GM12878 (cell line): Measurements from ENCODE around the gene AMDHD2. TPM values are rescaled to one million over a fixed set of nuclear protein-coding genes. Genes with fewer than 3 reads are reported as not detected.
"Not testable (repeated sequence)": the region's sequence is repeated elsewhere in the genome, so short reads cannot be mapped to it uniquely, and the experiment has no call there.

Experiments used
- ATAC-seq: fragments of 200-7000 bp; cut with Tn5 transposase; 3 replicates; pipeline ENCODE4 v1.9.1; 2020; ENCODE audit warnings: mild to moderate bottlenecking, moderate library complexity
- BruUV-seq: library from RNA; stranded (reverse); fragments of 400-500 nt; replicated peaks from 2 replicates; lab custom pipeline; 2021; lab: Mats Ljungman, UMichigan
- CTCF ChIA-PET: fragments of 300-600 bp; sonication (Branson Sonifier 250); formaldehyde crosslinking; extraction: SDS; loops from one replicate; lab custom pipeline; 2021; ENCODE audit warnings: inconsistent platforms; lab: Yijun Ruan, JAX
- POLR2A ChIA-PET: fragments of 350-600 bp; formaldehyde crosslinking; extraction: SDS; loops from one replicate; lab custom pipeline; 2021; ENCODE audit warnings: inconsistent platforms; lab: Charles Lee
- RAD21 ChIA-PET: fragments of 300-600 bp; sonication (Branson Sonifier 250); formaldehyde crosslinking; loops from one replicate; lab custom pipeline; 2023; ENCODE audit warnings: antibody characterized with exemption; ENCODE audit not compliant: unreplicated experiment; lab: Charles Lee
- SMC1A ChIA-PET: fragments of 300-600 bp; sonication (Branson Sonifier 250); formaldehyde crosslinking; loops from one replicate; lab custom pipeline; 2023; ENCODE audit not compliant: unreplicated experiment, uncharacterized antibody; lab: Charles Lee
- DNase-seq: peaks from one replicate; pipeline ENCODE4 v3.0.0-alpha.2; 2011; ENCODE audit warnings: low read depth, low spot score
- FAIRE-seq: peaks from 3 replicates; lab custom pipeline; 2011; peaks lifted over from hg19 to GRCh38; lab: Jason Lieb, UNC
- H2AFZ ChIP-seq: 2 replicates; pipeline ENCODE4 v1.6.0; 2011; ENCODE audit warnings: low read depth, low read length, control low read depth; ENCODE audit not compliant: control insufficient read depth
- H3K27ac ChIP-seq: 2 replicates; pipeline ENCODE4 v1.5.1; 2011; ENCODE audit warnings: control low read depth; ENCODE audit not compliant: control insufficient read depth, insufficient read depth
- H3K27me3 ChIP-seq, 2 experiments: replicated peaks in 1 of 2; 2 replicates each; pipeline versions ENCODE4 v1.6.0 to v1.6.1; 2011; ENCODE audit warnings: low read length in 1 of 2; ENCODE audit not compliant: control insufficient read depth in 2 of 2, insufficient read depth in 2 of 2
- H3K36me3 ChIP-seq, 2 experiments: 2 replicates each; pipeline ENCODE4 v1.5.1; 2011; ENCODE audit warnings: low read length in 1 of 2; ENCODE audit not compliant: control insufficient read depth in 2 of 2, insufficient read depth in 2 of 2
- H3K4me1 ChIP-seq: 2 replicates; pipeline ENCODE4 v1.6.1; 2011; ENCODE audit warnings: mild to moderate bottlenecking, low read length, moderate library complexity, mixed read lengths; ENCODE audit not compliant: control insufficient read depth, insufficient read depth
- H3K4me2 ChIP-seq: 2 replicates; pipeline ENCODE4 v1.6.0; 2011; ENCODE audit warnings: control low read depth; ENCODE audit not compliant: control insufficient read depth, insufficient read depth
- H3K4me3 ChIP-seq: fragments of 200-600 bp; sonication (generic); 2 replicates; pipeline ENCODE4 v1.5.1; 2016
- H3K79me2 ChIP-seq: 2 replicates; pipeline ENCODE4 v1.6.0; 2011; ENCODE audit warnings: low read length; ENCODE audit not compliant: control insufficient read depth, insufficient read depth
- H3K9ac ChIP-seq: 2 replicates; pipeline ENCODE4 v1.8.0; 2011; ENCODE audit warnings: low read length, control low read depth, mixed read lengths; ENCODE audit not compliant: control insufficient read depth, insufficient read depth
- H3K9me3 ChIP-seq: replicated peaks from 3 replicates; pipeline ENCODE4 v1.5.1; 2011; ENCODE audit warnings: mild to moderate bottlenecking, low read length; ENCODE audit not compliant: control insufficient read depth, insufficient read depth
- H4K20me1 ChIP-seq: 2 replicates; pipeline ENCODE4 v1.6.0; 2011; ENCODE audit not compliant: control insufficient read depth, insufficient read depth
- BHLHE40 ChIP-seq, 2 experiments: fragments of 450-650 bp in 1 of 2; IDR thresholded peaks; 2 replicates each; pipeline ENCODE4 v1.6.1; 2011 to 2017; ENCODE audit warnings: low read depth in 2 of 2, borderline replicate concordance in 1 of 2, improper control_type of control experiment in 1 of 2, low read length in 1 of 2, mild to moderate bottlenecking in 1 of 2
- TCF3 ChIP-seq: IDR thresholded peaks from 2 replicates; pipeline ENCODE4 v1.6.1; 2012; ENCODE audit warnings: low read depth, mild to moderate bottlenecking, low read length, borderline replicate concordance; ENCODE audit not compliant: insufficient read depth
- ZNF687 ChIP-seq: fragments of 450-650 bp; IDR thresholded peaks from 2 replicates; pipeline ENCODE4 v1.6.1; 2017; ENCODE audit warnings: mild to moderate bottlenecking, moderate library complexity
- WGBS: methylation state at CpG from one replicate; pipeline ENCODE4 v1.1.6; 2016; ENCODE audit warnings: low lambda C conversion rate; ENCODE audit not compliant: insufficient replicate concordance, insufficient coverage; ENCODE audit errors: missing lambda C conversion rate; 5-methylcytosine and 5-hydroxymethylcytosine counted together
- in situ Hi-C: fragments of 300-500 bp; cut with MboI; formaldehyde crosslinking; loops from 9 replicates; pipeline ENCODE4 v1.14.3; 2018; ENCODE audit warnings: mixed read lengths
- intact Hi-C: fragments of 100-400 bp; cut with micrococcal nuclease; formaldehyde crosslinking; loops from one replicate; pipeline ENCODE4 v1.14.2; 2022; ENCODE audit not compliant: unreplicated experiment
- polyA plus RNA-seq, 11 experiments: library from polyadenylated mRNA; depleted of rRNA in 4 of 11; unstranded in 6 of 11; stranded (reverse) in 5 of 11; fragments of >200 nt; fragmentation: Nextera tagmentation in 4 of 11; fragmentation: Illumina TruSeq in 1 of 11; extraction: Ambion mirVana in 4 of 11; extraction: Trizol in 1 of 11; gene quantifications; 1 replicate in 1 of 11; 2 replicates in 10 of 11; pipeline versions ENCODE4 v1.2.1 to v1.2.3, GENCODE V29; 2011 to 2016; ENCODE audit warnings: inconsistent platforms in 2 of 11, missing spikeins in 2 of 11, low read depth in 1 of 11
- total RNA-seq, 4 experiments: library from RNA; depleted of rRNA in 3 of 4; stranded (reverse); fragments of >200 nt in 3 of 4; fragmentation: Illumina TruSeq in 1 of 4; extraction: Trizol in 1 of 4; gene quantifications; 2 replicates each; pipeline versions ENCODE4 v1.2.1 to v1.2.3, GENCODE V29; 2013 to 2021
- TF ChIP-seq, protein P1 (sequence below): fragments of 450-650 bp; formaldehyde crosslinking; IDR thresholded peaks from 2 replicates; pipeline ENCODE4 v1.4.0; 2022; ENCODE audit warnings: mild to moderate bottlenecking, moderate library complexity

Gene AMDHD2
- total and polyA plus RNA-seq, 10 of the 15 experiments (the other 5 are each of a cell fraction or from before 2014, with no cell fraction given), result 0.60 to 41.8 (median 24.3) TPM; not detected in 1

GRCh38 chr16:2478279-2478678, 41.9 kb upstream of the AMDHD2 start (continued):
- TF ChIP-seq, protein P1, sequence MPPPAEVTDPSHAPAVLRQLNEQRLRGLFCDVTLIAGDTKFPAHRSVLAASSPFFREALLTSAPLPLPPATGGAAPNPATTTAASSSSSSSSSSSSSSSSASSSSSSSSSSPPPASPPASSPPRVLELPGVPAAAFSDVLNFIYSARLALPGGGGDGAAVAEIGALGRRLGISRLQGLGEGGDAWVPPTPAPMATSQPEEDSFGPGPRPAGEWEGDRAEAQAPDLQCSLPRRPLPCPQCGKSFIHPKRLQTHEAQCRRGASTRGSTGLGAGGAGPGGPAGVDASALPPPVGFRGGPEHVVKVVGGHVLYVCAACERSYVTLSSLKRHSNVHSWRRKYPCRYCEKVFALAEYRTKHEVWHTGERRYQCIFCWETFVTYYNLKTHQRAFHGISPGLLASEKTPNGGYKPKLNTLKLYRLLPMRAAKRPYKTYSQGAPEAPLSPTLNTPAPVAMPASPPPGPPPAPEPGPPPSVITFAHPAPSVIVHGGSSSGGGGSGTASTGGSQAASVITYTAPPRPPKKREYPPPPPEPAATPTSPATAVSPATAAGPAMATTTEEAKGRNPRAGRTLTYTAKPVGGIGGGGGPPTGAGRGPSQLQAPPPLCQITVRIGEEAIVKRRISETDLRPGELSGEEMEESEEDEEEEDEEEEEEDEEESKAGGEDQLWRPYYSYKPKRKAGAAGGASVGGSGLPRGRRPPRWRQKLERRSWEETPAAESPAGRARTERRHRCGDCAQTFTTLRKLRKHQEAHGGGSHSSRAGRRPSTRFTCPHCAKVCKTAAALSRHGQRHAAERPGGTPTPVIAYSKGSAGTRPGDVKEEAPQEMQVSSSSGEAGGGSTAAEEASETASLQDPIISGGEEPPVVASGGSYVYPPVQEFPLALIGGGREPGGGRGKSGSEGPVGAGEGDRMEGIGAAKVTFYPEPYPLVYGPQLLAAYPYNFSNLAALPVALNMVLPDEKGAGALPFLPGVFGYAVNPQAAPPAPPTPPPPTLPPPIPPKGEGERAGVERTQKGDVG (CRISPR knock-in tag), result no peak
- TF ChIP-seq TCF3 (no peak), ZNF687 (no peak), BHLHE40 (IDR thresholded peaks at IDR 0.05; ENCODE audit: borderline replicate concordance in 1 of 2, low read depth in 2 of 2, low read length in 1 of 2) (no peak)

GRCh38 chr16:2479996-2480395, 40.2 kb upstream of the AMDHD2 start:
- H3K4me3 ChIP-seq, ATAC-seq, BruUV-seq, DNase-seq, H3K4me1 ChIP-seq, H3K27ac ChIP-seq, H3K4me2 ChIP-seq, H3K9me3 ChIP-seq, H3K9ac ChIP-seq, FAIRE-seq, RAD21 ChIA-PET, H4K20me1 ChIP-seq, H2AFZ ChIP-seq, H3K27me3 ChIP-seq, intact Hi-C loops, in situ Hi-C loops, POLR2A ChIA-PET, H3K79me2 ChIP-seq, SMC1A ChIA-PET, H3K36me3 ChIP-seq: not testable (repeated sequence)
- WGBS, result 88% methylated on average over 10 of the region's 10 CpGs
- CTCF ChIA-PET, result interaction anchor here (0.6 kb wide), 1 partner anchor 22 kb away, joined by 4 read pairs; no protein-coding TSS in a partner anchor
